Calu3 (cell line): ENCODE data around the gene FAM171A2. TPM values are rescaled to one million over a fixed set of nuclear protein-coding genes. Genes with fewer than 3 reads are reported as not detected.

ENCODE experiments used
- BruUV-seq: library from RNA; stranded (reverse); fragments of 400-500 nt; replicated peaks from 2 replicates; lab custom pipeline; 2021; lab: Mats Ljungman, UMichigan
- CTCF ChIA-PET: fragments of 300-600 bp; sonication (Branson Sonifier 250); formaldehyde crosslinking; loops from one replicate; lab custom pipeline; 2022; ENCODE audit warnings: antibody characterized with exemption; lab: Charles Lee
- DNase-seq: peaks from one replicate; pipeline ENCODE4 v3.0.0; 2022
- H3K27ac Mint-ChIP-seq: one replicate; pipeline ENCODE4 v1.8.0; 2022; ENCODE audit warnings: mixed read lengths; ENCODE audit not compliant: unreplicated experiment
- H3K27me3 Mint-ChIP-seq: one replicate; pipeline ENCODE4 v1.8.0; 2022; ENCODE audit warnings: mixed read lengths; ENCODE audit not compliant: unreplicated experiment
- H3K36me3 Mint-ChIP-seq: one replicate; pipeline ENCODE4 v1.8.0; 2022; ENCODE audit warnings: mild to moderate bottlenecking, moderate library complexity, mixed read lengths; ENCODE audit not compliant: insufficient read depth, unreplicated experiment
- H3K4me1 Mint-ChIP-seq: one replicate; pipeline ENCODE4 v1.8.0; 2022; ENCODE audit warnings: mild to moderate bottlenecking, low read depth, mixed read lengths; ENCODE audit not compliant: unreplicated experiment
- H3K4me3 Mint-ChIP-seq: one replicate; pipeline ENCODE4 v1.8.0; 2022; ENCODE audit warnings: mild to moderate bottlenecking, low read depth, moderate library complexity, mixed read lengths; ENCODE audit not compliant: unreplicated experiment
- H3K9me3 Mint-ChIP-seq: one replicate; pipeline ENCODE4 v1.8.0; 2022; ENCODE audit warnings: low read depth, mixed read lengths; ENCODE audit not compliant: unreplicated experiment
- intact Hi-C: fragments of 100-400 bp; cut with micrococcal nuclease; formaldehyde crosslinking; loops from one replicate; pipeline ENCODE4 v1.10.0; 2022; ENCODE audit not compliant: unreplicated experiment
- total RNA-seq: library from RNA; stranded (reverse); gene quantifications from 2 replicates; pipeline ENCODE4 v1.2.3, GENCODE V29; 2022
- TF ChIP-seq, protein P1 (sequence below): fragments of 200-600 bp; IDR thresholded peaks from one replicate; pipeline ENCODE4 v1.8.0; 2022; ENCODE audit warnings: antibody characterized with exemption; ENCODE audit not compliant: unreplicated experiment

Gene FAM171A2
- total RNA-seq, 1 experiment from 2014 or later, result 2.0 TPM

DNA sequence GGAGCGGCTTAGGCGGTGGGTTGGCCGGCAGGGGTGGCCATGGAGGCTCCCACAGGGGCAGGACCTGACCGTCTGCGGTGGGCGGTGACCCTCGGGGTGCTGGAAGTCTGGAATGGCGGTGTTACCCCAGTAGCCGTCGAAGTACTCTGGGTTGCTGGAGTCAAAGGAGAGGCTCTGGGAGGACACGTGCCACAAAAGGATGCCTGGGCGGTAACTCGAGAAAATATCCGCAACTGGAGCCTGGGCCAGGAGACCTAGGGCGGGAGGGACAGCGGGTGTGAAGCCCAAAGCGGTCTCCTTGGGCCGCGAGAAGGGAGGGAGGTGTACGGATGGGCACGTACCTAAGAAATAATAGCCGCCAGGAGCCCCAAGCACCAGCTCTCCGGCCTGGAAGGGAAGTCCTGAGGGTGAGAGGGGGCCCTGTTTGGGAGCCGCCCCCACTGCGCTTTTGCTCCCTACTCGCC lies 21.2 kb upstream of the FAM171A2 start:
- H3K9me3 Mint-ChIP-seq, result no peaks in the 10 kb centered on the region
- H3K4me3 Mint-ChIP-seq, result peak overlapping the region; percentile 69
- DNase-seq, result no peak
- BruUV-seq, result no TSS peak
- CTCF ChIA-PET, result interaction anchor here (0.6 to 1.3 kb wide), 5 partner anchors 22 to 344 kb away, joined by 3 to 10 read pairs (median 7); partner anchors contain the start of gene FAM171A2
- no peak overlapping the region for H3K27ac Mint-ChIP-seq
- peaks cover 7% of the 10 kb centered on the region for H3K4me1 Mint-ChIP-seq
- H3K27me3 Mint-ChIP-seq, result peaks cover 37% of the 10 kb centered on the region
- intact Hi-C loops, result no loop called here
- H3K36me3 Mint-ChIP-seq, result peaks cover 19% of the 10 kb centered on the region
- TF ChIP-seq, protein P1, sequence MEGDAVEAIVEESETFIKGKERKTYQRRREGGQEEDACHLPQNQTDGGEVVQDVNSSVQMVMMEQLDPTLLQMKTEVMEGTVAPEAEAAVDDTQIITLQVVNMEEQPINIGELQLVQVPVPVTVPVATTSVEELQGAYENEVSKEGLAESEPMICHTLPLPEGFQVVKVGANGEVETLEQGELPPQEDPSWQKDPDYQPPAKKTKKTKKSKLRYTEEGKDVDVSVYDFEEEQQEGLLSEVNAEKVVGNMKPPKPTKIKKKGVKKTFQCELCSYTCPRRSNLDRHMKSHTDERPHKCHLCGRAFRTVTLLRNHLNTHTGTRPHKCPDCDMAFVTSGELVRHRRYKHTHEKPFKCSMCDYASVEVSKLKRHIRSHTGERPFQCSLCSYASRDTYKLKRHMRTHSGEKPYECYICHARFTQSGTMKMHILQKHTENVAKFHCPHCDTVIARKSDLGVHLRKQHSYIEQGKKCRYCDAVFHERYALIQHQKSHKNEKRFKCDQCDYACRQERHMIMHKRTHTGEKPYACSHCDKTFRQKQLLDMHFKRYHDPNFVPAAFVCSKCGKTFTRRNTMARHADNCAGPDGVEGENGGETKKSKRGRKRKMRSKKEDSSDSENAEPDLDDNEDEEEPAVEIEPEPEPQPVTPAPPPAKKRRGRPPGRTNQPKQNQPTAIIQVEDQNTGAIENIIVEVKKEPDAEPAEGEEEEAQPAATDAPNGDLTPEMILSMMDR, result no peak

DNA sequence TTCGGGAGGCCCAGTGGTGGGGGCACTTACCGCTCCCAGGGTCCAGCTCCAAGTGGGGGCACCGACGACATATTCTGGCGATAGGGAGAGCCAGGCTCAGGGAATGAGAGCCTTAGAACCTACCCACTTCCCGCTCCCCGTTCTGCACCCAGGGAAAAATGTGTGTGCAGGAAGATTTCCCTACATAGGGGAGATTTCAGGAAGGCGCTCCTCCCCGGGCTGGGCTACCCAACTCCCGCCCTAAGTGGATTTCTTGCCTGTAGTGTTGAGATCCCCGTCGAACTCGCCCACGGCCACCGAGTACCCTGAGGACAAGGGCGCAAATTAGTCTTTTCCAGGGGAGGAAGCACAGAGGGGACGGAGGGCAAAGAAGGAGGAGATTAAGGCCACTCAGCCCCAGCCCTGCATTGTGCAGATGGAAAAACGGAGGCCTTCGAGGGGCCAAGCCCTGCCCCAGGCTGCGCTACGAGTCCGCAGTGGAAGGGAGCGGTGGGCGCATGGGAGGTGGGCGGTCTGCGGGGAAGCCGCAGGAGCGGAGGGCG lies 20.7 kb upstream of the FAM171A2 start:
- peak overlapping the region; percentile 69 for H3K4me3 Mint-ChIP-seq
- no TSS peak for BruUV-seq
- H3K27ac Mint-ChIP-seq, result no peak overlapping the region
- H3K27me3 Mint-ChIP-seq, result peaks cover 37% of the 10 kb centered on the region
- peaks cover 3% of the 10 kb centered on the region for H3K4me1 Mint-ChIP-seq
- intact Hi-C loops, result no loop called here
- DNase-seq, result no peak
- H3K36me3 Mint-ChIP-seq, result peaks cover 17% of the 10 kb centered on the region
- H3K9me3 Mint-ChIP-seq, result no peaks in the 10 kb centered on the region
- CTCF ChIA-PET, result interaction anchor here (1.3 kb wide), 1 partner anchor 21 kb away, joined by 10 read pairs; the partner anchor contains the start of gene FAM171A2
- TF ChIP-seq, protein P1, result no peak

DNA sequence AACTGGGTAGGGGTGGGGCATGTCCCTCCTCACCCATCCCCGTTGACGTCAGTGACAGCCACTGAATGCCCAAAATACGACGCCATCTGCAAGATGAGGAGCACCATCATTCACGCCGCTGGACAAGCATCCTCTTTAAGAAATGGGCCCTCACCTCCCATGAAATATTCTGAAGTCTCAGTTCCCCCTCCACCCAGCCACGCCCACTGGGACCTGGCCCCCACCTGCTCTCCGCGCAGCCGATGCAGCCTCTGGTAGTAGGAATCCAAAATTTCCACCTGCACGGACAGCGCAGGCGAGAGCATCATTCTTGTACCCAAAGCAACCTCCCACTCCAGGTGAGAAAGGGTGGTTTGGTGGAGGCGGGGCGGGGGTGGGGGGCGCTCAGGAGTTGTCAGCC lies 20.2 kb upstream of the FAM171A2 start:
- TF ChIP-seq, protein P1, result no peak
- peak overlapping the region; percentile 69 for H3K4me3 Mint-ChIP-seq
- H3K27ac Mint-ChIP-seq, result no peak overlapping the region
- H3K36me3 Mint-ChIP-seq, result peaks cover 12% of the 10 kb centered on the region
- no peak for DNase-seq
- H3K4me1 Mint-ChIP-seq, result no peaks in the 10 kb centered on the region
- intact Hi-C loops, result no loop called here
- peaks cover 40% of the 10 kb centered on the region for H3K27me3 Mint-ChIP-seq
- no TSS peak for BruUV-seq
- CTCF ChIA-PET, result no interaction called here
- no peaks in the 10 kb centered on the region for H3K9me3 Mint-ChIP-seq

DNA sequence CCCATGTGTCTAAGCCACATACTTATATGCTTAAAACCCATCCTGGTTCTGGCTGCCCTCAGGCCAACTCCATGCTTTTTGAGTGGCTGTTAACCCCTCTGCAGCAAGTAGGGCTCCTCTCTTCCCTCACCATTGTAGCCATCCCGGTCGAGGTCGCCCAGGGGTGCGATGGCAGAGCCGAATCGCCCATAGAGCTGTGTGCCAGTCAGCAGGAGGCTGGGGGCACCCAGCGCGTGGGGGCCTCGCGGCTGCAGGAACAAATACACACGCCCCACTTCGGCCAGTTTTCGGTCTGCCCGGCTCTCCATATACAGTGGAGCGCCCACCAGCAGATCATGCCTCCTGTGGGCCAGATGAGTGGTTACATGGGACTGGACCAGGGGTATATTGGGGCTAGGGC lies 19.7 kb upstream of the FAM171A2 start:
- CTCF ChIA-PET, result no interaction called here
- H3K27me3 Mint-ChIP-seq, result peaks cover 45% of the 10 kb centered on the region
- TF ChIP-seq, protein P1, result no peak
- peaks cover 11% of the 10 kb centered on the region for H3K36me3 Mint-ChIP-seq
- H3K4me3 Mint-ChIP-seq, result no peak overlapping the region
- intact Hi-C loops, result no loop called here
- no peak overlapping the region for H3K27ac Mint-ChIP-seq
- no peaks in the 10 kb centered on the region for H3K4me1 Mint-ChIP-seq
- no TSS peak for BruUV-seq
- no peak for DNase-seq
- H3K9me3 Mint-ChIP-seq, result no peaks in the 10 kb centered on the region
